GM12864 (cell line): ENCODE data around the gene FER1L5.
"Not testable (repeated sequence)": the region's sequence is repeated elsewhere in the genome, so short reads cannot be mapped to it uniquely, and the experiment has no call there.

Experiments used
- DNase-seq: peaks from one replicate; pipeline ENCODE4 v3.0.0-alpha.2; 2011; ENCODE audit warnings: low read depth
- H3K4me3 ChIP-seq: 2 replicates; pipeline ENCODE4 v1.5.1; 2011; ENCODE audit warnings: mild to moderate bottlenecking, low read depth, low read length, control low read depth
- CTCF ChIP-seq: IDR thresholded peaks from 2 replicates; pipeline ENCODE4 v1.5.1; 2011; ENCODE audit warnings: low read depth, mild to moderate bottlenecking, moderate library complexity, low read length, control low read depth, inconsistent platforms; ENCODE audit errors: missing control alignments

The FER1L5 gene

DNA sequence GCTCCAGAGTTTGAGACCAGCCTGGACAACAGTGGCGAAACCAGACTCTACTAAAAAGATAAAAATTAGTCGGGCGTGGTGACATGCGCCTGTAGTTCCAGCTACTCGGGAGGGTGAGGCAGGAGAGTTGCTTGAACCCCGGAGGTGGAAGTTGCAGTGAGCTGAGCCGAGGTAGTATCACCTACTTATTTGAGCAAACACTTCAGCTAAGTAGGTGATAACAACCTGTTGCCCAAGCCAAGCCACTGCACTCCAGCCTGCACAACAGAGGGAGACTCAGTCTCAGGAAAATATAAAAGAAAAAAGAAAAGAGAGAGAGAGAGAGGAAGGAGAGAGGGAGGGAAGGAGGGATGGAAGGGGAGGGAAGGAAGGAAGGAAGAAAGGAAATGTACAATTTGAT, 21.3 kb downstream of the FER1L5 start:
- no peak overlapping the region for H3K4me3 ChIP-seq
- DNase-seq, result no peak
- no peak for TF ChIP-seq CTCF

- DNase-seq, result no peak
- TF ChIP-seq CTCF, result no peak
- H3K4me3 ChIP-seq, result no peak overlapping the region
Observed at GRCh38 chr2:96664366-96664925, 21.9 kb downstream of the FER1L5 start.

DNA sequence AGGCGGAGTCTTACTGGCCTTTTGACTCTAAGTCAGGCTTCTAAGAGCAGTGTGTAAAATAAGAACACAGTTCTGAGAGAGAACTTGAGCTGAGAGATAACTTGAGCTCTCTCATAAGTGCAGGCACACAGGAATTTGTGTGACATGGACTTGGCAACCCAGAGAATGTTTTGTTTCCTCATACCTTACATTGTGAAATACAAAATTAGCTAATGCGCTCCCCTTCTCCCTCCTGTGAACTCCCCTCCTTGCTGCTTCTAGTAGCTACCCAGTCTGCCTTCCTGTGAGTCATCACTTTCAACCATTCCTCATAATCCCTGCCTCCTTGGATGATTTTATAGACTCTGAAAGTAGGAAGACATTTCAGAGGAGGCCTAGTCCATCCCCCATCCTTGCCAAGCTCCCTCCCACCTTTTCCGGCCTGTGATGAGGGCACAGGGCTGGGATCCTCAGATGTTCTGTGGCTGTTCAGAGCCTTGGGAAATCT, 22.6 kb downstream of the FER1L5 start:
- no peak for TF ChIP-seq CTCF
- no peak for DNase-seq

GRCh38 chr2:96665717-96666116, 23.2 kb downstream of the FER1L5 start:
- not testable (repeated sequence) for H3K4me3 ChIP-seq, DNase-seq

More for the DNA sequence above, 22.6 kb downstream of the FER1L5 start:
- no peak overlapping the region for H3K4me3 ChIP-seq

GRCh38 chr2:96668771-96669170, 26.2 kb downstream of the FER1L5 start:
- no peak overlapping the region for H3K4me3 ChIP-seq
- no peak for DNase-seq
- TF ChIP-seq CTCF, result no peak

DNA sequence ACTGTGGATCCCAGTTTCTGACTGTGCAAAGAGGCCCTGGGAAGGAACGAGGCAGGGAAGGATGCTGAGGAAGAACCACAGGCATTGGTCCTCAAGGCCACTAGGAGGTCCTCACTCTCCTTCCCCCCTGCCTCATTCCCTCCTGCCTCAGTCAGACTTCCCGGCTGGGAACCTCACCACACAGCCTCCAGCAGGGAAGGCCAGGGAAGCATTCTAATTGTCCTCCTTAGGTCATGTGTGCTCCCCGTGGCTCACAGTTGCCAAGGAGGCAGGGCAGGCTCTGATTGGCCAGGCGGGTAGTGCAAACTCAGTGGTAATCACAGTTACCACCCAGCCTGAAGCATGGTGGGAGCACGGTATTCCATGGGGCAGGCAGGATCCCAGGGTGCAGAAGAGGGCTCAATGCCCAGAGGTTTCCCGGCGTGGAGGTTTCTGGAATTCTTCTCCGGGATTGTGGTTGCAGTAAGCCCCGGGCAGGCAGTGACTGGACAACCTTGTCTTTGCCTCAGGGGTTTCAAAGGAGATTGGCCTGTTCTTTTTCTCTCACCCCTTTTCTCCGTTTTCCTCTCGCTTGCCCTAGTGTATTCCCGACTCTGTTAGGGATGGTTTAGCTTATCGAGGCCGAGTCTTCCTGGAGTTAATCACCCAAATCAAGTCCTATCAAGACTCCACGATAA, 27.1 kb downstream of the FER1L5 start:
- no peak overlapping the region for H3K4me3 ChIP-seq
- no peak for TF ChIP-seq CTCF
- DNase-seq, result no peak

DNA sequence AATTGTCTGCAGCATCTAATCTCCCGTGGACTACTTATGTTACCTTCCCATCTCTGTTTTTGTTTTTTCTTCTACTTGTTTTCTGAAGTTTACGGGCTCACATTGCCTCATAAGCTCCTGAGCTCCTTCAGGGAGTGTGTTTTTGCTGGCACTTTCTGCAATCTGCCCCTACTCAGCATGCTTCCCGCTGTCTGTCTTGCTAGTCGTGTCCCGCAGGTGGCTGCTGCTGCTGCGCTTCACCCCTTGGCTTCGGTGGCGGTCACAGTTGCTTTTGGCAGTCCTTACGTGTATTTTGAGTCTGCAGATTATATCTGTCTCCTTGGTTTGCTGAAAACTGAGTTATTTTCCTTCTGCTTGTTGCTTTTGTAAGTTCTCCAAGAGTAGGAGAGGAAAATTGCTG, 37.3 kb downstream of the FER1L5 start:
- no peak for DNase-seq
- no peak overlapping the region for H3K4me3 ChIP-seq
- no peak for TF ChIP-seq CTCF
